ENCODE results near the gene CEACAM21.

GRCh38 chr19:41527089-41527488 lies 48.9 kb upstream of the CEACAM21 start:
- TF ChIP-seq CTCF (IDR thresholded peaks at IDR 0.05 in 2 of 3, conservative IDR thresholded peaks at IDR 0.05 in 1 of 3; ENCODE audit: borderline replicate concordance in 1 of 3, insufficient read depth in 1 of 3, low read depth in 2 of 3, low read length in 2 of 3) (no peak), MAX (IDR thresholded peaks at IDR 0.05) (no peak), ELF1 (IDR thresholded peaks at IDR 0.05; ENCODE audit: borderline replicate concordance, low read depth) (no peak), POLR2A (IDR thresholded peaks at IDR 0.05; ENCODE audit: borderline replicate concordance, extremely low read depth, insufficient read depth, insufficient read length) (no peak), RAD21 (IDR thresholded peaks at IDR 0.05; ENCODE audit: low read depth) (no peak), POLR2AphosphoS5 (IDR thresholded peaks at IDR 0.05; ENCODE audit: low read depth, low read length) (no peak)
